ENCODE results near the gene NEMP2. TPM values are rescaled to one million over a fixed set of nuclear protein-coding genes. Genes with fewer than 3 reads are reported as not detected.
"Not testable (repeated sequence)": the region's sequence is repeated elsewhere in the genome, so short reads cannot be mapped to it uniquely, and the experiment has no call there.

NEMP2 gene
- total RNA-seq, 1 donor from 2014 or later, result 2.8 TPM

DNA sequence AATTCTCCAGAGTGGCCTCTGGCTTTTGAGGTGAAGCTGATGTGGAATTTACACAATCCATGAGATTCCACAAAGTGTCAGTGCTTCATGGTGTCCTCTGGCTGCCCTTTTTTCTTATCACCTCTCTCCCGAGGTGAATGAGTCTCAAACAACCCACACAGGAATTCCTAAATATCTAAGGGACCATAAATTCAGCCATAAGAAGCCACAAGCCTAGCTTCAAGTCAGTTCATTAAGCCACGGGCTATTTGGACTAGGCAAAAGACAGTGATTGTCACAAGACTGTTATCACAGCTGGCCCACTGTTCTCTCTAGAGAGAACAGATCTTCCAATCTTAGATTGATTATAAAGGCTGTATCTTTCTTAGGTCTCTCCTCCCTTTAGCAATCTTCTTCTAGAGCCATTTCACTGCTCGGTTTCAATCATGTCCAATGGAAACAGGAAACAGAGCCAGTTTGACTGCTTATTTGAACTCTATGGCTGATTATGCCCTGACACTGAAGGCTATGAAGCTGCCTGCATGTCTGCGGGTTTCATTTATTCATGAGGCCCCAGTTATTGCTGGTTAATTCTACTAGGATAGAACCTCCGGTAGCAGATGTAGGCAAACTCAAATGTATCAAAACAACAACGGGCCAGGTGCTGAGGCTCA is 4.1 kb downstream of the NEMP2 start:
- ATAC-seq (no peak), DNase-seq (no peak)
- intact Hi-C loops (cut with micrococcal nuclease), result loop anchor here (10.0 kb wide), 1 partner anchor 124 kb away; no protein-coding TSS in a partner anchor

DNA sequence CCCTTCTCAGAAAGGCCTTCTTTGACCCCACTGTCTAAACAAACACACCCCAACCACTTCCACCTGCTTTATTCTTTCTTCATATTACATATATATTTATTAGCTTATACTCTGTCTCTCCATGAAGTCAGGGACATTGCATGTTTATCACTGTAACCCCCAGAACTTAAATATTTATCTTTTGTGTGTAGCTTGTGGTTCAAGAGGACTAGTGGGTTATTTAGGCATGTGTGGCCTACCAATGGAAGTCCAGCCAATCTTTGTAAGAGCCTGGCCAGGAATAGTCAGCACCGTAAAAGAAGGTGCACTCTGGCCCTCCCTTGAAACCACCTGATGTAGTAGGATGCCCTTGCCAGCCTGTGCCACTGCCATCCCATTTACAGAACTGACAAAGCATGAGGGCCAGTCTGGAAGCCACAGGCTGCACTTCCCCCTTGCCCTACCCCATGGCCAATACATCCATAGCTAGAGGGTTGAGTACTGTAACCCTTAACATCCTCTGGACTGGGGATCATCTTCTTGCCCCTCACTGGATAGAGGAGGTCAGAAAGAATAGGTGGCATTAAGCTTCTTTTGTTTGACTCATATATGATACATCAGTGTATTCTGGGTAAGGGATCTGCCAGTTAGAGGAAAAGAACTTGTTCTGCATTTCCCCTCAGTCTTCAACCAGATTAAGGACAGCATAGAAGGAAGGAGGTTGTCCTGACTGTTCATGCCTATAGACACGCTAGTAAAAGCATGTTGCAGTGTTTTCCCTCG is 4.9 kb downstream of the NEMP2 start:
- ATAC-seq (no peak), DNase-seq (no peak)
- intact Hi-C loops (cut with micrococcal nuclease), result loop anchor here (10.0 kb wide), 1 partner anchor 125 kb away; no protein-coding TSS in a partner anchor

DNA sequence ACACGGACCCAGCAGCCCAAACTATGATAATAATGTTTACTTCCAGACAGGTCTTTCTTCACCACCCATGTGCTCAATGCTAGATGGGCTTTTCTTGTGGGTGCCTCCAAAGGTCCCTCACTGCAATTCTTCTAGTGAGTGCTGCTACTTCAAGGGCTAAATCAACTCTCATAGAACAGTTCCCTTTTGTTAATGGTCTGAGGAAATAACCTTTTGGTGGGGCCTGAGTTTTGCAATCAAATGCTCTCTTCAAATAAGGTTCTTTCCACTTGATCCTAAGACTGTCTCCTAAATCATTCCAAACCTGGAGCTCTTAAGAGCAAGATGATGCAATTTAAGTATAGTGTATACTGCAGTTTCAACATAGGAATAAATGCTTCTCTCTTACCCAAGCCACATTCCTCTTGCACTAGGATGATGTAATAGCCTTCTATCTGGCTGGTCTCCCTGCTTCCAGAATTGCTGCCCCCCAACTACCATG is 6.0 kb downstream of the NEMP2 start:
- DNase-seq, result no peak
- intact Hi-C loops (cut with micrococcal nuclease), result no loop called here
- ATAC-seq, result no peak

DNA sequence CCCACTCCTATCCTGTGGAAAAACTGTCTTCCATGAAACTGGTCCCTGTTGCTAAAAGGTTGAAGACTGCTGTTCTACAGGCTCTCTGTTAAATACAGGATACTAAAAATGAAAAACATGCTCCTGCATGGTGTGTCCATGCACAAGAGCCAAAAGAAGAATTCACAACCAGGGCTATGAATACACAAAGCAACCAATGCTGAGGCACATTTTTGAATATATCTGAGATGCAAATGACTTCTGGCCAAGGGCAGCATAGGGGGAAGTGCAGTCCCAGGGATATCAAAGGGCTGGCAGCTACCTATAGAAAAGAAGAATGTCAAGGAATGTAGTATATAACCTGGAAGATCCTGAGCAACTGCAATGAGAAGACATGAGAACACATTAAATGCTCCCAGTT is 6.6 kb downstream of the NEMP2 start:
- intact Hi-C loops (cut with micrococcal nuclease), result no loop called here
- no peak for DNase-seq
- no peak for ATAC-seq

DNA sequence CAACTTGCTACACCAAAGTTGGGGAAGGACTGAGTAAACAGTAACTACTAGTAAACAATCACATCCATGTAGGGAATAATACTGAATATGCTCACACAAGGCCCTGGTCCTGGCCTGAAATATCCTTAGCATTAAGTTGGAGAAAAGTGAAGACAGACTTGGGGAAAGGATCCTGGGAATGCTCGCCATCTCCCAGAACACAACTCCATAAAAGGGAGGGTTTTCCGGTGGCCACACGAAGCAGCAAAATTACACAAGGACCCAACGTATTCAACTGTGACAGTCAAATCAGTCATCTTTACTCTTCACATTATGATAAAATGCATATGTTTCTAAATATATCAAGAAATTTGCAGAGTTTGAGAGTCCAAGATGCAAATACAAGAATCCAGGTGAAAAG is 7.3 kb downstream of the NEMP2 start:
- no peak for ATAC-seq
- intact Hi-C loops (cut with micrococcal nuclease), result no loop called here
- DNase-seq, result no peak

DNA sequence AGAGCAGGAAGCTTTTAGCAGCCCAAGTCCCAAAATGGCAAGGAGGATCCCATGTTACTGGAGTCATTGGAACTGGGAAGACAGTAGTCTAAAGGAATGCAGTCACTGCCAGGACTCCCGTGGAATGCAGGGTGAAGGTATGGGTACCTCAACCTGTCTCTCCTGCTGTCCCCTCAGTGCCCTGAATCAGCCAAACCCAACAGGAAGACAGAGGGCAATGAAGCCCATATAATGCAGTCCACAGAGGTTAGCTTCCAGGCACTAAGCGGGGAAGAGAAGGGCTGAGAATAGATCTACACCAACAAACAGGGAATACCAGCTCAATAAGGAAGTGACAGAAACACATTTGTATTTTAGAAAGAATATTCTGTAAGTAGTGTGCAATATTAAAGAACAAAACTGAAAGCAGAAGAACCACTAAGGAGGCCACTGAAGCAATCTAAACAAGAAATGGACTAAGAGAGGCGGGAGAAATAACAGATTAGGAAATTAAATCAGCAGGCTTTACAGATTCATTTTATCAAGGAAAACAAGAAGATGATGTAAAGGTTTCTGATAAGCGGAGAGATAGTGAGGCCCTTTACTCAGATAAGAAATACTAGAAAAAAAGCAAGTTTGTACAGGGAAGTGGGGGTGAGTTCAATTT is 8.3 kb downstream of the NEMP2 start:
- no peak for ATAC-seq
- intact Hi-C loops (cut with micrococcal nuclease), result no loop called here

DNA sequence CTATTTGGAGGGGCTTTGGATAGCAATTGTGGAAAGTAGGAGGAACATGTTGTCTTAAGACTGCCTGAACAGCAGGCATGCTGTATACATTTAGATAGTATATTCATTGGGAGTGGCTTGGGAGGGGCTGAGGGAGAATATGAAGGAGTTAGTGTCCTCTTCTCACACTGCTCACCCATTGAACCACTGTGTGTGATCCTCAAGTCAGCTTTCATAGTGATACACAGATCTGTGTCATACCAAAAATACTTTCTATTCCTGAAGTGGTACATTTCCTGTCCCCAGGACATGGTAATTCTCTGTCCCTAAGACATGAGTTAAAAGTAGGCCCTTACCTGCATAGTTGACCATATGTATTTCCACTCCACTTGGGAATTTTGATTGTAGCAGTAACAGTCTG is 9.6 kb downstream of the NEMP2 start:
- intact Hi-C loops (cut with micrococcal nuclease), result no loop called here
- no peak for ATAC-seq
- no peak for DNase-seq

More for the DNA sequence above, 8.3 kb downstream of the NEMP2 start:
- no peak for DNase-seq

DNA sequence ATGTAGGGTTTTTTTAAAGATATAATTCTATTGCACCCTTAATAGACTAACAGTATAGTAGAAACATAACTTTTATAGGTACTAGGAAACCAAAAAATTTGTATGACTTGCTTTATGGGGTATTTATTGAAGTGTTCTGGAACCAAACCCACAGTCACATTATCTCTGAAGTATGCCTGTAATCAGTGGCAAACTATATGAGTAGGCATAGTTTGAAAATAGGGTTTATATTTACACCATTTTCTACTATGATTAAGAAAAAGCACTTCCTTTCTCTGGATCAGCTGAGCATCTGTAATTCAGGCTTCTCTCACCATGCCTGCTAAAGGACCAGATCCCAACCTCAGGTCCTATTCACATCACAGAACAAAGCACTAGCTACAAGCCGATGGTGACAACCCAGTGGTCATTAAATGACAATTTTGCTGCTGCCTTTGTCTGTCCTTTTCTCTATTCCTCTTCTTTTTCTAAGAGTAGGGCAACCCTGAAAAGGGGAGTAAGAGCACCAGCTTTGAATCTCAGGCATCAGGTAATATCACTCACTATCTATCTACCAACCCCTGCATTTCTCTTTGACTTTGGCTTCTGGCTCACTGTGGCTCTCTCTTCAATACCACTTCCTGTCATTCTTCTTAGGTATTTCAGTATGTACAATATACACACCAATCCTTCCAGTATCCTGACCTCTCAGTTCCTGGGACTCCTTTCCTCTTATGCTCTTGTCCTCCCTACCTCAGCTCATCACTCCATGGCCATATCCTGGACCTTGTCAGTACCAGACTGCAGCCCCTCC is 14.4 kb downstream of the NEMP2 start:
- no peak for DNase-seq
- intact Hi-C loops (cut with micrococcal nuclease), result no loop called here
- ATAC-seq, result no peak

DNA sequence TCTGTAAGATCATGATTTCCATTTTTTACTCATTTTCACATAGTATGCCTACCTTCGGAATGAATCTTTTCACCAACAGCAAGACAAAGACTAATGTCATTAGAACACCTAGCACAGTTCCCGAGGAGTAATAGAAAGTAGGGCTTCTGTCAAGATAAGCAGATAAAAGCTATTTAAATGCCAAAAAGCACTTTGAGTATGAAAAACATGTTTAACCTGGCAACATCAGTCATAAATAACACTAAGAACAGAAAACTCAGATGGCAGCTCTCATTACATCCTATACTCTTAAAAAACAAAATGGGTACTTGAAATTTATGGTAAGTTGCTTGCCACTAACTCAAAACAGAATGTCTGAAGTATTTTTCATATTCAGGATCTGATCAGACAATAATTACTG is 17.1 kb downstream of the NEMP2 start:
- intact Hi-C loops (cut with micrococcal nuclease), result no loop called here
- ATAC-seq, result no peak

DNA sequence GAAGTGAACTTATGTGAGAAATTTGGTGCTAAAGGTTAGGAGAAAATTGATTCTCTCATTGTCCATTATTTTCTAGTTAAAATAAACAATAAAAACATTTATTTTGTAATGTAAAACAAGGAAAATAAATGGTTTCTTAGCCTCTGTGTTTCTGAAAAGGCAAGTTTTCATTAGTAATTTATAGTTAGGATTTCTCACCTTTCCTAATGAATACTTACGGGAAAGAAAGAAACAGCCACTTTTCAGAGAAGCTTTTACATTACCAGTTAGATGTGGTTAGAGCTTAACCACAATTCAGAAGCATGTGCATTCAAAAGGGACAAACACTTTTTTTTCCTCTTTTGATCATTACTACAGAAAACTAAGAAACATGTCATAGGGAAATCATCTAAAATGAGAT is 18.8 kb downstream of the NEMP2 start:
- no peak for DNase-seq
- intact Hi-C loops (cut with micrococcal nuclease), result no loop called here
- ATAC-seq, result no peak

More for the DNA sequence above, 17.1 kb downstream of the NEMP2 start:
- DNase-seq, result no peak

DNA sequence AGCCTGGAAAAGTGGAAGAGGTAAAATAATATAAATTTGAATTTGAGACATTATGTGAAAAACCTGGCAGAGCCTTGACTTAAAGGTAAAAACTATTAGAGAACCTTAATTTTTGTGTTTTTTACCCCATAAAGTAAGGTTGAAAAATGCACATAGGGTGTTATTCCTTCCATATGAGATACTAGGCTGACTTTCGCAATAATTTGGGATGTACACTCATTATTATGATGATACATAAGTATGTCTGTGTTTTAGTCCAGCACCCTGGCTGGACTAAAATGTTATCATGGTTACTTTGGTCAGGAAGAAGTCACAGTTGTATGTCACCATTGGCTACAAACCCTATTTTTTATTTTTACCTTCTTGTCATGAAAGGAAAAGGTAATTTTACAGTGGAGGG is 19.8 kb downstream of the NEMP2 start:
- no peak for DNase-seq
- ATAC-seq, result no peak
- intact Hi-C loops (cut with micrococcal nuclease), result no loop called here

DNA sequence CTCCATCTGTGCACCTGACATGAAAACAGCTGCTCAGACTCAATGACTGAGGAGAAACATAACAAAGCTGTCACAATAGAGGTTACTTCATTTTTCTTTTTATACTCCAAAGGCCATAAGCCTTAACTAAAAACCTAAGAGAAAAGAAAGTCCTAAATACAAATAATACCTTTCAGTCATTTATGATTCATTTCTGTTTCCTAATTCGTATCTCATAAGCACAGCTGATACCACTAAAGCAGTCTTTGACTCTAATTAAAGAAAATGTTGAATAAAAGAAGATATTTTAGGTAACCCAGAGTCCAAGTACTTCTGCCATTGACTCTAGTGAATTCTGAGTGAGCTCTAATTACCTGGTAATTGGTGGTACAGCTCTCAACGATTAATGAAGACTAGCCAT is 20.6 kb downstream of the NEMP2 start:
- DNase-seq (no peak), ATAC-seq (no peak)
- intact Hi-C loops (cut with micrococcal nuclease), result no loop called here

DNA sequence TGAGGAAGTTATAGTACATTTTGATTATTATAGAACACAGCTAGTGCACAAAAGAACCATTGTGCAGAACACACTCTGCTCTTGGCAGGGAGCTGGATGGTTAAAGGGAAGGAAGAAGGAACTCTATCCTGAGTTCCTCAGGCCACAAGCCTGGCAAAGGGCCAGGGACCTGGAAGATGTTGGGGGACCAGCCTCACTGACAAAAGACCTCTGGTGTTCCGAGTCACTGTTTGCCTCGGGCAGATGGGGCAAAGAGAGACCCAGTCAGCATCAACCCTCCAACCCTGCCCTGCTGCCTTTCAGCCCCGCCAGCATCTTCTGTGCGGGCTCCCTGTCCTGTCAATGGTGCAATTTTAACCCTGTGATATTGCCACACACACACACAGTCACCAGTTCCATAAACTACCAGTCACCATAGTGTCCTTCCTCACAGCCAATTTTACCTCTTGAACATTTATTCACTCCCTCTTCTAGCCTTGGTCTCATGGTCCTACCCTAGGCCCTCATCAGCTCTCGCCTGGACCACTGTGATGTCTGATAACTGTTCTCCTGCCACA is 21.9 kb downstream of the NEMP2 start:
- DNase-seq, result no peak
- intact Hi-C loops (cut with micrococcal nuclease), result no loop called here
- ATAC-seq, result no peak

DNA sequence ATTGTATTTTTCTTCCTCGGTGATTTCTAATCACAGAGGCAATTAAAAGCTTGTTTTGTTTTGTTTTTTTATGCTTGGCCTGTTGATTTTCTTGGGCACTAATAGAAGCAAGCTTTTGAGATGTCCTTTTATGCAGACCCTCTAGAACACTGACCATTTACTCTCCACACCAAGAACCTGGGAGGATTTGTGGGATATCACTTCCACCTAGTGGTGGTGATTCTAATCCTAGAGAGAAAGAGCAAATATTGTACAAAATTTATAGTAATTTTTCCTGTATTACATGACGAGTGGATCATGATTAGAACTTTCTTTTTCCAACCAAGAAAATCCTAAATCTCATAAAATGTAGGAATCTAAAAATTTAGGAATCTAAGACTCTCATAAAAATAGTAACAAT is 23.4 kb downstream of the NEMP2 start:
- intact Hi-C loops (cut with micrococcal nuclease), result no loop called here
- ATAC-seq, result no peak

DNA sequence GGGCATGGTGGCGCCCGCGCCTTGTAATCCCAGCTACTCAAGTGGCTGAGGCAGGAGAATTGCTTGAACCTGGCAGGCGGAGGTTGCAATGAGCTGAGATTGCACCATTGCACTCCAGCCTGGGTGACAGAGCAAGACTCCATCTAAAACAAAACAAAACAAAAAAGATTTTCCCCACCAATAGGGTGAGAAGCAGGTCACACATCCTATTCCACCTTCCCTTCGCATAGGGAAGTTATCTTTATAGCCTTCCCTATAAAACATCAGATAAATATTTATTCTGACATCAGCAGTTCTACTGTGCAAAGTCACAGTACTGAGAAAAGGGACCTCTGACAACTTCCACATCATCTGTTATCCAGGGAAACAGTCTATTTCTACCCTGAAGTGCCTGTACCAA is 24.6 kb downstream of the NEMP2 start:
- not testable (repeated sequence) for DNase-seq, ATAC-seq
- intact Hi-C loops (cut with micrococcal nuclease), result loop anchor here (10.0 kb wide), 1 partner anchor 125 kb away; no protein-coding TSS in a partner anchor

More for the DNA sequence above, 23.4 kb downstream of the NEMP2 start:
- DNase-seq, result no peak

DNA sequence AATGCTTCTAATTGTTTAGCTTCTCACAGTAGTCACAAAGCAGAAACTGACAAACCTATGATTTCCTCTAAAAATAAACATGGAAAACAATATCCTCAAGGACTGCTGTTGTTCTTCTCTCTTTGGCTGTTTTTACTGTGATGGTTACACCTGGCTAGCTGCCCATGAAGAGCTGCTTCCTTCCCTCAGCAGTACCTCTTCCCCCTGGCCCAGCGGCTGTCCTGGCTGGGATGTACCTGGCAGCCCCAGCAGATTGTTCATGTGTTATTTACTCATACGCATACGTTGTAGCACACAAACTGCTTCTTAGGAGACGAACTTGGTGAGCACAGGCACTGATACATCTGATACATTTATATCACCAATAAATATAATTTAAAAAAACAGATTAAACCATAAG is 27.4 kb downstream of the NEMP2 start:
- intact Hi-C loops (cut with micrococcal nuclease), result loop anchor here (10.0 kb wide), 1 partner anchor 122 kb away; no protein-coding TSS in a partner anchor
- DNase-seq (no peak), ATAC-seq (no peak)

DNA sequence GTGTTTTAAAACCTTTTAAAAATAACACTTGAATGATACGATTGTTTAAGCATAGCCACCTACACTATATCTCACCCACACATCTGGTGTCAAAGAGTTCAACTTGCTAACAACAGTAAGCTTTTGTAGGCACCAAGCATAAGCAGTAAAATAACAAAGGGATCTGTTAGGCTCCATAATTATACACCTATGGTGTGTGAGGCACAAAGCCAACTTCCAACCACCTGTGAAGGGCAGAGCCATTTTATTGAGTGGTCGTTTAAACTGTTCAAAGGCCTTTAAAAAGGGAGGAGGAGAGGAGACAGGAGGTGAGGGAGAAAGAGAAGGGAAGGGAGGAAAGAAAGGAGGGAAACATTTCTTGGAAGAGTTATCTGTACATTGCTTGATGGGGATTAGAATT is 27.9 kb downstream of the NEMP2 start:
- ATAC-seq, result no peak
- intact Hi-C loops (cut with micrococcal nuclease), result loop anchor here (10.0 kb wide), 1 partner anchor 122 kb away; no protein-coding TSS in a partner anchor
- DNase-seq, result no peak

DNA sequence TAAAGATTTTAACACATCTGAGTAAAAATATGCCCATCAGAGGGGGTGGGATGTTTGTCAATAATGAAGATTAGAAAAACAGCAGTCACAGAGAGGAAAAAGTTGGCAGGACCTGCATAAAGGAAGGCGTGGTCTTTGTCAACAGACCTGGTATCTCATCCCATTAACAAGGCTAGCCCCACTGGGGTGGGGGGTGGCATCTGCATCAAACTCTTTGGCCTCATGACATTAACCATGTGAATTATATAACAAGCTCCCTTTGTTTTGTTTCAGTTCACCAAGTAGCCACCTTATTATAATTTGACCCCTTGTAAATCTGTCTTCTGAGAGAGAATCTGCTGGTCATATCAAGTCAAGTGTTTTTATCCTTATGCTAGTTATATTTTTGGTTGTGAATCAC is 28.8 kb downstream of the NEMP2 start:
- intact Hi-C loops (cut with micrococcal nuclease), result loop anchor here (10.0 kb wide), 1 partner anchor 121 kb away; no protein-coding TSS in a partner anchor
- ATAC-seq, result no peak
- DNase-seq, result no peak

DNA sequence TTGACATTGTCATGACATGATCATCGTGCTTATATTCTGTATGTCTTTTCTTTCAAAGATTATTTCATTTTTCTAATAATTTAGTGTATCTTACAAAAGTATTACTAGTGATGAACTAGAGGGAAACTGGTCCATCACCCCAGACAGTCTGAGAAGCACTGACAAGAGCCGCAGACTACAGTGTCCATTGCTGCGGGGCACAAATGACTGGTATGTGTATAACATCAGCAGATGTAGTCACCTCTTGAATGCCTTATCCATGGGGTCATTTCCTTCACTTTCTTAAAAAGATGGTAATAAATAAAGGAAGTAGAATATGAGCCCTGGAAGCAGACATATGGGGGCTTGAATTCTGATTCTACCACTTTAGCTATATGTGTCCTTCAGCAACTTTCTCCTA is 29.6 kb downstream of the NEMP2 start:
- DNase-seq (no peak), ATAC-seq (no peak)
- intact Hi-C loops (cut with micrococcal nuclease), result loop anchor here (10.0 kb wide), 1 partner anchor 120 kb away; no protein-coding TSS in a partner anchor
